HG02852 (cell line): ENCODE results near the gene PCNA.
"Not testable (repeated sequence)": the region's sequence is repeated elsewhere in the genome, so short reads cannot be mapped to it uniquely, and the experiment has no call there.

Experiments used
- ATAC-seq: cut with Tn5 transposase; IDR thresholded peaks from one replicate; pipeline ENCODE4 v1.9.1; 2021; ENCODE audit warnings: mild to moderate bottlenecking, moderate library complexity; ENCODE audit not compliant: unreplicated experiment

The PCNA gene

GRCh38 chr20:5099909-5100308 is 19.8 kb downstream of the PCNA start:
- not testable (repeated sequence) for ATAC-seq

GRCh38 chr20:5099009-5099408 is 20.7 kb downstream of the PCNA start:
- ATAC-seq, result not testable (repeated sequence)

- no peak for ATAC-seq
Measured at GRCh38 chr20:5096463-5096862, 23.3 kb downstream of the PCNA start.

- ATAC-seq, result no peak
Measured at GRCh38 chr20:5095931-5096330, 23.8 kb downstream of the PCNA start.

GRCh38 chr20:5095454-5095853 is 24.3 kb downstream of the PCNA start:
- no peak for ATAC-seq

DNA sequence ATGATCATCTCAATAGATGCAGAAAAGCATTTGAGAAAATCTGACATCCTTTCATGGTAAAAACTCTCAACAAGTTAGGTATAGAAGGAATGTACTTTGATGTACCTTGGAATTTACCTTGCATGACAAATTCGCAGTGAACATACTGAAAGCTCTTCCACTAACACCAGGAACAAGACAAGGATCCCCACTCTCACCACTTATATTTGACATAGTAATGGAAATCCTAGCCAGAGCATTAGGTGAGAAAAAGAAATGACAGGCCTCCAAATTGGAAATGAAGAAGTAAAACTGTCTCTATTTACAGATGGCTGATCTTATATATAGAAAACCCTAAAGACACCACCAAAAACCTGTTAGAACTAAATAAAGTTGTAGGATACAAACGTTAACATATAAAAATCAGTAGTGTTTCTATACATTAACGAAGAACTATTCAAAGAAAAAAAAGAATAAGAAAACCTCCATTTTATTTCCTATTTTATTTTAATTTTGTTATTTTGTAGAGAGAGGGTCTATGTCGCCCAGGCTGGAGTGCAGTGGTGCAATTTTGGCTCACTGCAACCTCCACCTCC is 26.9 kb downstream of the PCNA start:
- no peak for ATAC-seq

- ATAC-seq, result no peak
Measured at GRCh38 chr20:5091902-5092301, 27.9 kb downstream of the PCNA start.

DNA sequence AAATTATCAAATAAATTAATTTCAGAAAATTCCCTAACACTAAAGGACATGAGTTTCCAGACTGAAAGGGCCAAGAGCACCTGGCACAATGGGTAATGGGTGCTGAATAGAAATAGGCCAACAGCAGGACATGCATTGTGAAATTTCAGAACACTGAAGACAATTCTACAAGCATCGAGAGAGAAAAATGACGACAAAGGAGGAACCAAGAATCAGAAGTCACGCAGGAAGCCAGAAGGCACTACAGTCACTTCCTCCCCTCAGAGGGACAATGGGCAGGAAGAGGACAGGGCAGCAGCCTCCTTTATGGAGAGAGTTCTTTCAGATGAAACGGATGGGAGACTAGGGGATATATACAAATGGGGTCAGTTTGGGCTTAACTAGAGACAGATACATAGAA is 29.6 kb downstream of the PCNA start:
- ATAC-seq, result no peak

DNA sequence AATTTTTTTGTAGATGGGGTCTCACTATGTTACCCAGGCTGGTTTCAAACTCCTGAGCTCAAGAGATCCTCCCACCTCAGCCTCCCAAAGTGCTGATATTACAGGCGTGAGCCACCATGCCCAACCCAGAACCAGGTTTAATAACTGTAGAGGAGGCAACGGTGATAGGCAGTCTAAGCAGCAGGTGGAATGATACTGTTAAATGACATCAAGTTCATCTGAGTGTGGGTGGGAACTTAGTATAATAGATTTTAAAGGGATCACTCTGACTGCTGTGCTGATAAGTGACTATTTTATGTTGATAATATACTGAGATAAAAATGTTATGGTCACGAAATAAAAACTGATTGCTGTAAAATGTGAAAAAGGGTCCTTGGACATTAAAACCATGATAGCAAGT is 31.1 kb downstream of the PCNA start:
- ATAC-seq, result no peak

DNA sequence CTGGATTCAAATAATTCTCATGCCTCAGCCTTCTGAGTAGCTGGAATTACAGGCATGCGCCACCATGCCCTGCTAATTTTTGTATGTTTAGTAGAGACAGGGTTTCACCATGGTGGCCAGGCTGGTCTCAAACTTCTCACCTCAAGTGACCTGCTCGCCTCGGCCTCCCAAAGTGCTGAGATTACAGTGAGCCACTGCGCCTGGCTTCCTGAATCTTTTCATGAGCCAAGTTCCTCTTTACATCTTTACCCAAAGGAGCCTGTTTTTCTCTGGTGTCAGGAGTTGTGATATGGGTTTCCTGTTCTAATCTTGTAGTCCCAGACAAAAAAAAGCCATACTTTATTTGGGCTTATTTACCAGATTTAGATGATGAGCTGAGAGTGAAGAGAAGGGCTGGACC is 34.4 kb downstream of the PCNA start:
- ATAC-seq, result no peak

GRCh38 chr20:5080384-5080877 is 39.3 kb downstream of the PCNA start:
- ATAC-seq, result no peak

DNA sequence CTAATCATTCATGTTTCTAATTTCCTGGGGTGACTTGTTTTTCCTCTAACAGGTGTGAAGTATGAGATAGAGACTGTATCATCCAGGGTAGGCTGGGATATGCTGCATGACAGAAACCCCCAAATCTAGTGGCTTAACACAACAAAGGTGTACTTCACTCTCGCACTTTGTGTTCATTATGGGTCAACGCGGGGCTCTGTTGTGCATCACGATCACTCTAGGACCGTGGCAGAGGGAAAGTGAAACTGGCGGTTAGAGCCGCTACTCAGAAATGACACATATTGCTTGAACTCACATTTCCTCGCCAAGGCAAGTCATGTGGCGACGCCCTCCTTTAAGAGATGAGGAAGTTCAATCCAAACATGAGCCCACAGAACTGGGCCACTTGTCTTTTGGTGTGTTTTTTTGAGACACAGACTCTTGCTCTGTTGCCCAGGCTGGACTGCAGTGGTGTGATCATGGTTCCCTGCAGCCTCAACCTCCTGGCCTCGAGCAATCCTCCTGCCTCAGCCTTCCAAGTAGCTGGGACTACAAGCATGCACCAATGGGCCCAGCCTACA is 41.3 kb downstream of the PCNA start:
- ATAC-seq, result peak; percentile 94

- ATAC-seq, result peak; percentile 3
Measured at GRCh38 chr20:5077761-5078387, 41.9 kb downstream of the PCNA start.

- ATAC-seq, result not testable (repeated sequence)
Measured at GRCh38 chr20:5076913-5077312, 42.8 kb downstream of the PCNA start.

- ATAC-seq, result no peak
Measured at GRCh38 chr20:5074232-5074674, 45.5 kb downstream of the PCNA start.

- no peak for ATAC-seq
Measured at GRCh38 chr20:5073660-5074231, 46.0 kb downstream of the PCNA start.

GRCh38 chr20:5072756-5073659 is 46.8 kb downstream of the PCNA start:
- no peak for ATAC-seq

GRCh38 chr20:5071942-5072341 is 47.8 kb downstream of the PCNA start:
- ATAC-seq, result not testable (repeated sequence)

- ATAC-seq, result no peak
Measured at GRCh38 chr20:5070570-5070969, 49.2 kb downstream of the PCNA start.

DNA sequence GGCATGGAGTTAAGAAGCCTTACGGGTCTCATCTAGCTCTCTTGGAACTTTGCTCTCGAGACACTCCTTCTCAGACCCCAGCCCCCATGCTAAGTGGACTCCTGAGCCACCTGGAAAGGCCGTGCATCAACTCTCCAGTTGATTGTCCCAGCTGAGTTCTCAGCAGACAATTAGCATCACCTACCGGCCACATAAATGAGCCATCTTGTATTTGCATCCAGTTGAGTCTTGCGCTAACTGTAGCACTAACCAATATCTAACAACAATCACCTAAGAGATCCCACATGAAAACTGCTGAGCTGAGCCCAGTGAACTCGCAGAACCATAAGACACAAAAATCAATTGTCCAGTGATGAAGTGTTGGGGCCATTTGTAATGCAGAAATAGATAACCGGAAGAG is 49.7 kb downstream of the PCNA start:
- ATAC-seq, result no peak
